ENCODE results near the gene GYS1.
"Not testable (repeated sequence)": the region's sequence is repeated elsewhere in the genome, so short reads cannot be mapped to it uniquely, and the experiment has no call there.

The GYS1 gene

GRCh38 chr19:48993175-48994034, at the start of gene GYS1, which contains the start of gene RUVBL2:
Gene GYS1 (minus strand): TSS chr19:48993309. CDS start chr19:48993112, 197 bp downstream.
Gene RUVBL2 (plus strand): TSS chr19:48993887. CDS start chr19:48993912, 25 bp downstream.
- DNase-seq = peak; percentile 99

GRCh38 chr19:49042666-49043065, 49.6 kb upstream of the GYS1 start:
- not testable (repeated sequence) for DNase-seq

GRCh38 chr19:49042177-49042576, 49.1 kb upstream of the GYS1 start:
- DNase-seq = no peak

GRCh38 chr19:49039736-49040135, 46.6 kb upstream of the GYS1 start:
- DNase-seq = not testable (repeated sequence)

- DNase-seq = not testable (repeated sequence)
Observed at GRCh38 chr19:49038557-49039276, 45.6 kb upstream of the GYS1 start.

GRCh38 chr19:49038111-49038510, 45.0 kb upstream of the GYS1 start:
- not testable (repeated sequence) for DNase-seq

- not testable (repeated sequence) for DNase-seq
Observed at GRCh38 chr19:49036815-49037214, 43.7 kb upstream of the GYS1 start, which contains the start of gene CGB1. Gene CGB1 (minus strand): TSS chr19:49036895. CDS start chr19:49036711, 184 bp downstream.

- not testable (repeated sequence) for DNase-seq
Observed at GRCh38 chr19:49031642-49032301, 38.7 kb upstream of the GYS1 start, which contains the start of gene CGB2. Gene CGB2 (plus strand): TSS chr19:49031890. CDS start chr19:49032096, 206 bp downstream.

- DNase-seq = not testable (repeated sequence)
Observed at GRCh38 chr19:49030323-49030722, 37.2 kb upstream of the GYS1 start.

- not testable (repeated sequence) for DNase-seq
Observed at GRCh38 chr19:49029749-49030148, 36.6 kb upstream of the GYS1 start.

- not testable (repeated sequence) for DNase-seq
Observed at GRCh38 chr19:49028686-49029085, 35.6 kb upstream of the GYS1 start.

GRCh38 chr19:49025599-49025998, 32.5 kb upstream of the GYS1 start:
- DNase-seq = not testable (repeated sequence)

GRCh38 chr19:49025088-49025487, 32.0 kb upstream of the GYS1 start:
- DNase-seq = not testable (repeated sequence)

GRCh38 chr19:49024233-49024632, 31.1 kb upstream of the GYS1 start, which contains the start of gene CGB3:
Gene CGB3 (minus strand): TSS chr19:49024333. CDS start chr19:49023971, 362 bp downstream.
- DNase-seq = not testable (repeated sequence)

- no peak for DNase-seq
Observed at GRCh38 chr19:49022116-49022515, 29.0 kb upstream of the GYS1 start.

- no peak for DNase-seq
Observed at GRCh38 chr19:49020931-49021895, 28.1 kb upstream of the GYS1 start.

GRCh38 chr19:49020342-49020741, 27.2 kb upstream of the GYS1 start:
- no peak for DNase-seq

GRCh38 chr19:49019242-49019932, 26.3 kb upstream of the GYS1 start:
- no peak for DNase-seq

- not testable (repeated sequence) for DNase-seq
Observed at GRCh38 chr19:49018388-49019241, 25.5 kb upstream of the GYS1 start.
